Measurements from ENCODE around the gene GPHA2.

Gene GPHA2

GRCh38 chr11:64891215-64891848 is 44.4 kb downstream of the GPHA2 start:
- DNase-seq (ENCODE audit: low read depth): no peak

- DNase-seq (ENCODE audit: low read depth): no peak
Measured at GRCh38 chr11:64890522-64890939, 45.2 kb downstream of the GPHA2 start.

GRCh38 chr11:64888729-64889511 is 46.8 kb downstream of the GPHA2 start:
- DNase-seq (ENCODE audit: low read depth): no peak

DNA sequence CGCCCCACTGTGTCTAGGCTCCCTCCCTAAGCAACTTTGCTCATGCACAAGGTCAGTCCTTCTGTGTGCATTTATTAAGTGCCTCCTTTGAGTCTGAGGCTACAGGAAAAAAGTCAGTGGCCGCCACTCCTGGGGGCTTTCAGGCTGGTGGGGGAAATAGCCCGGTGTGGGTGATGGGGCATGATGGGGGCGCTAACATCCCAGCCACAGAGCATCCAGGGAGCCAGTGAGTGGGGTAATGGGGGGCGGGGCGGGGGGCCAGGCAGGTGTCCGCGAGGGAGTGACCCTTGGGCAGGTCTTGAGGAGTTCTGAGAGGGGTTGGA is 47.3 kb downstream of the GPHA2 start:
- DNase-seq (ENCODE audit: low read depth): no peak

DNA sequence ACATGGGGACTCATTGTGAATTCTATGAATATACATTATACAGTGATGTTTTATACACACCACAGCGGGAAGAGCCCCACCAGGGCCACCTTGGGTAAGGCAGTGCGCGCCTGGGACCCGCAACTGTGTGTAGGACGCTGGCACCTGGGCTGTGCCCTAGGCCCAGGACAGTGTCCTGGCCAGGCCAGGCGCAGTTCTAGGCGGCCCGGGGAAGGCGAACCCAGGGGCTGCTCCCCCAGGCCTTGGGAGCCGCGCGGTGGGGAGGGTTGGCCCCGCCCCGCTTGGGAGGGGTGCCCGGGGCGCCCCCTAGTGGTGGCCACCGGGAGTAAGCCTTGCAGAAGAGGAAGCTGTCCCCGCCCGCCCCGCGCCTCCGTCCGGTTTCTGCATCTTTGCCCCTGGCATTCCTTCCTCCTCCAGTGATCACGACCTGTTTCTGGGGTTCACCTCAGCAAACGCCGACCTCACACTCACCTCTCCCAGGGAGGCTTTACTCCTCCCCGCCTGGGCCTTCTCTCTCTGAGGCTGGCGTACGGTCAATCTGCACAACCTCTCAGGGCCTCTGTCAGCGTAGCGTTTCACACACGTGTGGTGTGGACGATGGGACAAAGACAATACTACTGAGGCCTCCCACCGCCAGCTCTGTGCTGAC is 47.8 kb downstream of the GPHA2 start:
- peak; percentile 87 for DNase-seq (ENCODE audit: low read depth)

DNA sequence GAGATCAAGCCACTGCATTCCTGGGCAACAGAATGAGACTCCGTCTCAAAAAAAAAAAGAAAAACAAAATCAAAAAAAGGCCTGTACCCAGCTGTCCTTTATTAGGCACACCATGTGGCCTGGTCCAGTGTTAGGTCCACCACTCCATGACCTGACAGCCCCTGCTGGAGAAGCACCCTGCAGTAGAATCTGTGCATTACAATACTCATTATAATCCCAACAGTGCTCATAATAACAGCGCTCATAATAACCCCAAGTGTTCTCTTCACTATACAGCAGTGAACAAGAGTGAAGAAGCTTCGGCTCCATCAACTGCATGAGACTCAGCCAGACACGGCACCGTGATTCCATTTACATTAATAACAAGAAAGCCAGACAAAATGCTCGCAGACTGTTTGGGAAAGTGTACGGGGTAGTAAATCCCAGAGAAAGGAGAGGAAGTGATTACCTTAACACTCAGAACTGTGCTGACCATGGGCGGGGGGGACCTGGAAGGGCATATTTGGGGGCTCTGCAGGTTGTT is 48.4 kb downstream of the GPHA2 start:
- no peak for DNase-seq (ENCODE audit: low read depth)

DNA sequence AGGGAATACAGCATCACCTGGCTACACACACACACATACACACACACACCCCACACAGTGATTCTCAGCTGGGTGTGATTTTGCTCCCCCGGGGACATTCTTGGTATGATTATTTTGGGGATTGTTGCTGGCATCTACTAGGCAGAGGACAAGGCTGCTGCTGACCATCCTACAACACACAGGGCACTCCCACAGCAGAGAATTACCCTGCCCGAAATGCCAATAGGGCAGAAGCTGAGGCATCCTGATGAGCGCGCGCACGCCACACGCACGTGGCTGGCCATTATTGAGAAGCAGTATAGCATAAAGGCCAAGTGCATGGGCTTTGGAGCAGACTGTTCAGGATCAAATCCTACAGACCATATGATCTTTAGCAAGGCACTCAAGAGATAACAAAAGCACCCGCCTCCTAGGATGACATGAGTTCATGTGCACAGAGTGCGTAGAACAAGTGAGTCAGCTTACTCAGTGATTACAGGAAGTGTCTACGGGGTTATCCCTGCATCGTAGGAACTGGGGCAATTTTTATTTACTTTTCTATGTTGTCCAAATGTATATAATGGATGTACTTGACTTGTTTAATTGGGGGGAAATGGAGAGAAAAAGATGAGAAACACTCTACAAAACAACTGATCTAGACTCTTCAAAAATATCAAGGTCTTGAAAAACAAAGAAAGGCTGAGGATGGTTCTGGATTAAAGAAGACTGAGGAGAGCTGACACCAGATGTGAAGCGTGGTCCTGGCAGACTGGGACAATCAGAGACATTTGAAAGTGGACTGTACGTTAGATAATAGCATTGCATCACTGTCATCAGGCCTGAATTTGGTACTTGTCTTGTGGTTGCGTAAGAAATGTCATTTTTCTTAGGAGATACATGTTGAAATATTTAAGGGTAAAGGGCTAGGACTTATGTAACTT is 50.1 kb downstream of the GPHA2 start:
- DNase-seq (ENCODE audit: low read depth): no peak

Measured in stimulated activated CD8-positive, alpha-beta memory T cell treated with anti-CD3 and anti-CD28 coated beads, Interleukin-15, amount 100 ng/mL, for 24 hours (primary cell).